NT2/D1 (cell line): ENCODE measurements around the gene DPP8.

Source experiments
- DNase-seq: peaks from one replicate; pipeline ENCODE4 v3.0.0-alpha.2; 2011; ENCODE audit warnings: low read depth, low spot score
- H3K27me3 ChIP-seq: 2 replicates; pipeline ENCODE4 v1.6.0; 2011; ENCODE audit warnings: mild to moderate bottlenecking; ENCODE audit not compliant: insufficient read length, insufficient read depth
- H3K36me3 ChIP-seq: 2 replicates; pipeline ENCODE4 v1.6.1; 2011; ENCODE audit warnings: mild to moderate bottlenecking, low read length, mixed read lengths; ENCODE audit not compliant: insufficient read depth, insufficient read length
- H3K4me1 ChIP-seq: 2 replicates; pipeline ENCODE4 v1.5.1; 2011; ENCODE audit not compliant: insufficient read depth, insufficient read length
- H3K4me3 ChIP-seq: 2 replicates; pipeline ENCODE4 v1.5.1; 2011; ENCODE audit warnings: low read depth; ENCODE audit not compliant: insufficient read length
- H3K9ac ChIP-seq: 2 replicates; pipeline ENCODE4 v1.6.0; 2011; ENCODE audit warnings: low read depth; ENCODE audit not compliant: insufficient read length
- H3K9me3 ChIP-seq: 2 replicates; pipeline ENCODE4 v1.5.1; 2011; ENCODE audit warnings: mild to moderate bottlenecking, low read length; ENCODE audit not compliant: insufficient read depth
- SUZ12 ChIP-seq: IDR thresholded peaks from 2 replicates; pipeline ENCODE4 v1.6.1; 2011; ENCODE audit not compliant: insufficient read length, insufficient read depth; ENCODE audit errors: extremely low read depth
- YY1 ChIP-seq: IDR thresholded peaks from 2 replicates; pipeline ENCODE4 v1.6.1; 2011; ENCODE audit not compliant: insufficient read length, insufficient read depth
- ZNF274 ChIP-seq: IDR thresholded peaks from 2 replicates; pipeline ENCODE4 v1.6.1; 2011; ENCODE audit warnings: mild to moderate bottlenecking, low read depth, low read length

The DPP8 gene

GRCh38 chr15:65409036-65409631, 108.4 kb downstream of the DPP8 start:
- no peaks in the 10 kb centered on the region for H3K9me3 ChIP-seq
- peaks cover 13% of the 10 kb centered on the region for H3K36me3 ChIP-seq
- peaks cover 28% of the 10 kb centered on the region for H3K4me1 ChIP-seq
- no peak for DNase-seq
- no peaks in the 10 kb centered on the region for H3K27me3 ChIP-seq
- no peak overlapping the region for H3K9ac ChIP-seq
- no peak overlapping the region for H3K4me3 ChIP-seq
- no peak for TF ChIP-seq YY1
- no peak for TF ChIP-seq ZNF274
- no peak for TF ChIP-seq SUZ12

GRCh38 chr15:65408324-65409035, 109.0 kb downstream of the DPP8 start:
- Histone ChIP-seq H3K36me3 (peaks cover 13% of the 10 kb centered on the region), H3K9ac (no peak overlapping the region), H3K27me3 (no peaks in the 10 kb centered on the region), H3K4me1 (peaks cover 25% of the 10 kb centered on the region), H3K9me3 (no peaks in the 10 kb centered on the region), H3K4me3 (no peak overlapping the region)
- no peak for DNase-seq
- TF ChIP-seq YY1, result no peak
- no peak for TF ChIP-seq ZNF274
- TF ChIP-seq SUZ12, result no peak

GRCh38 chr15:65406424-65407000, 111.0 kb downstream of the DPP8 start:
- no peak for TF ChIP-seq SUZ12
- TF ChIP-seq ZNF274, result no peak
- TF ChIP-seq YY1, result no peak
- Histone ChIP-seq H3K36me3 (peaks cover 13% of the 10 kb centered on the region), H3K9me3 (no peaks in the 10 kb centered on the region), H3K4me3 (no peak overlapping the region), H3K9ac (no peak overlapping the region), H3K27me3 (no peaks in the 10 kb centered on the region), H3K4me1 (peaks cover 20% of the 10 kb centered on the region)
- DNase-seq, result no peak

GRCh38 chr15:65405791-65406423, 111.6 kb downstream of the DPP8 start:
- Histone ChIP-seq H3K36me3 (peaks cover 13% of the 10 kb centered on the region), H3K9me3 (no peaks in the 10 kb centered on the region), H3K9ac (no peak overlapping the region), H3K4me3 (no peak overlapping the region), H3K27me3 (no peaks in the 10 kb centered on the region), H3K4me1 (peaks cover 15% of the 10 kb centered on the region)
- TF ChIP-seq SUZ12 (no peak), YY1 (no peak), ZNF274 (no peak)
- no peak for DNase-seq

GRCh38 chr15:65404186-65404872, 113.2 kb downstream of the DPP8 start:
- Histone ChIP-seq H3K9me3 (no peaks in the 10 kb centered on the region), H3K36me3 (peaks cover 7% of the 10 kb centered on the region), H3K27me3 (no peaks in the 10 kb centered on the region), H3K9ac (no peak overlapping the region), H3K4me3 (no peak overlapping the region), H3K4me1 (peaks cover 10% of the 10 kb centered on the region)
- DNase-seq, result no peak
- TF ChIP-seq SUZ12 (no peak), ZNF274 (no peak), YY1 (no peak)

- TF ChIP-seq YY1, result no peak
- TF ChIP-seq SUZ12, result no peak
- TF ChIP-seq ZNF274, result no peak
- Histone ChIP-seq H3K9ac (no peak overlapping the region), H3K4me3 (no peak overlapping the region), H3K4me1 (peaks cover 9% of the 10 kb centered on the region), H3K27me3 (no peaks in the 10 kb centered on the region), H3K36me3 (peaks cover 7% of the 10 kb centered on the region), H3K9me3 (no peaks in the 10 kb centered on the region)
- DNase-seq, result no peak
Observed at GRCh38 chr15:65402961-65403360, 114.5 kb downstream of the DPP8 start.
